GM19452 (cell line): ENCODE results near the gene YJU2.
"Not testable (repeated sequence)": the region's sequence is repeated elsewhere in the genome, so short reads cannot be mapped to it uniquely, and the experiment has no call there.

ENCODE experiments used
- ATAC-seq: cut with Tn5 transposase; IDR thresholded peaks from one replicate; pipeline ENCODE4 v1.9.1; 2021; ENCODE audit not compliant: unreplicated experiment

Gene YJU2

GRCh38 chr19:4246767-4247593 is at the start of gene YJU2:
TSS of gene YJU2 (plus strand) at chr19:4247080. CDS start at chr19:4247147, 67 bp downstream.
- ATAC-seq: peak; percentile 85

DNA sequence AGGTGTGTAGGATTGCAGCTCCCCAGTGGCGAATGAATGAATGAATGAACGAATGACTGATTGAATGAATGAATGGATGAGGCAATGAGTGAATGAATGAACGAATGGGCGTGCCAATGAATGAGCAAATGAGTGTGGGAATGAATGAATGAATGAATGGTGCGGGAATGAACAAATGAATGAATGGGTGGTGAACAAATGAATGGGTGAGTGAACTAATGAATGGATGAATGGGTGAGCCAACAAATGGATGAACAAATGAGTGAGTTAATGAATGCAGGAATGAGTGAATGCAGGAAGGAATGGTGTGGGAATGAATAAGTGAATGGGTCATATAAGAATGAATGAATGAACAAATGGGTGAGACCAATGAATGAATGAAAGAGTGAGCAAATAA is 49.7 kb upstream of the YJU2 start:
- no peak for ATAC-seq

DNA sequence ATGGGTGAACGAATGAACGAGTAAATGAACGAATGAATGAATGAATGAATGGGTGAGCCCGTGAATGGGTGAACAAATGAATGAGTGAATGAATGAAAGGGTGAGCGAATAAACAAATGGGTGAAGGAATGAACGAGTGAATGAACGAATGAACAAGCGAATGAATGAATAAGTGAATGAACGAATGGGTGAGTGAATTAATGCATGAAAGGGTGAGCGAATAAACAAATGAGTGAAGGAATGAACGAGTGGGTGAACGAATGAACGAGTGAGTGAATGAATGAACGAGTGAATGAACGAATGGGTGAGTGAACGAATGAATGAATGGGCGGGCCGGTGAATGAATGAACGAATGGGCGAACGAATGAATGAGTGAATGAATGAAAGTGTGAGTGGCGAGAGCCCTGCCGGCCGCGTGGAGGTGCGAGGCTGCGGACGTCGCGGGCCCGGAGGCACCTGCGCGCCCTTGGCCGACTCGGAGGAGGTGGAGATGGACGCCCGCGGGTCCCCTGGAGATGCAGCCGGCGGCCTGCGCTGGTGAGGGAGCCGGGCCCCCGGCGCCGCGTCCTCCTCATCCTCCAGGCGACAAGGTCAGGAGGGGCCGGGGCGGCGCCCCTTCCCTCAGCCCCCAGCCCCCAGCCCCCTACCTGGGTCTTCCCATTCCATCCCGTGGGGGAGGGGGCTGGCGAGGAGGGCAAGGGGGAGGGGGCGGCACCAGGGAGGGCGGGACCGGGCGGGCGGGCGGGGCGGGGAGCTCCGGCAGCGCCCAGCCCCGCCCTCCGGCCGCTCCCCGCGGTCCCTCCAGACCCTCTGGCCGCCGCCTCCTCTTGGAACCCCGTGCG is 49.0 kb upstream of the YJU2 start:
- ATAC-seq: no peak

- no peak for ATAC-seq
These were observed 48.3 kb upstream of the YJU2 start for GRCh38 chr19:4198467-4199126.

GRCh38 chr19:4199699-4200293 is 47.1 kb upstream of the YJU2 start:
- ATAC-seq: no peak

GRCh38 chr19:4200940-4201542 is 45.8 kb upstream of the YJU2 start:
- no peak for ATAC-seq

DNA sequence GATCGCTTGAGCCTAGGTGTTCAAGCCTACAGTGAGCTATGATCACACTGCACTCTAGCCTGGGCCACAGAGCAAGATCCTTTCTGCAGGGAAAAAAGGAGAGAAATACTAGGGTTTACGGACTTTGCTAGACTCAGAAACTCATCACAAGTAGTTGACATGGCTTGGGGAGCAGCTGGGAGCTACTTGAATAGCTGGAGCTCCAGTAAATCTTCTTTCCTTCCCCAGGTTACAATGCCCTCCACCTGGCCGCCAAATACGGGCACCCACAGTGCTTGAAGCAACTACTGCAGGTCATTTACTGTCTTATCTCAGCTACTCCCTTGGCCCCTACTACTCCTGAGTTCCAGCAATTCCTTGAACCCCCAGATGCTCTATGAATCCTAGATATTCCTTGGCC is 45.1 kb upstream of the YJU2 start:
- no peak for ATAC-seq

DNA sequence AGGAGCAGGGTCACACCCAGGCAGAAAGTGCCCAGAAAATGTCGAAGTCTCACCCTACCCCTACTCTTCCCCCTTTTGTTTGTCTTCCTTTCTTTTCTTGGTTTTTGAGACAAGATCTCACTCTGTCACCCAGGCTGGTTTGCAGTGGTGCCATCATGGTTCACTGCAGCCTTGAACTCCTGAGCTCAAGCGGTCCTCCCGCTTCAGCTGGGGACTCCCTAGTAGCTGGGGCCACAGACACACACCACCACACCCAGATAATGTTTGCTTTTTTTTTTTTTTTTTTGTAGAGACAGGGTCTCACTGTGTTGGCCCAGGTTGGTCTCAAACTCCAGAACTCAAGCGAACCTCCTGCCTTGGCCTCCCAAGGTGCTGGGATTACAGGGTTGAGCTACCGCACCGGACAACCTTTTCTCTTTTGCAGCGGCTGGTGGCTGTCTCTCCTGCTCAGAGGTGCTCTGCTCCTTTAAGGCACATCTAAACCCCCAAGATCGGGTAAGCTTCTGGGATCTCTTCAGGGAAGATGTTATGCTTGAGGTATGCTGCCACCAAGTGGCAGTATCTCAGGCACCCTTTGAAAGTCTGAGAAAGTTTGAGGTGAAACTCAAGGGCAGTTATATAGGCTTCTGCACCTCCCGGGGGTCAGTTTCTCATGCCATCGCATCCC is 39.9 kb upstream of the YJU2 start:
- ATAC-seq: no peak

DNA sequence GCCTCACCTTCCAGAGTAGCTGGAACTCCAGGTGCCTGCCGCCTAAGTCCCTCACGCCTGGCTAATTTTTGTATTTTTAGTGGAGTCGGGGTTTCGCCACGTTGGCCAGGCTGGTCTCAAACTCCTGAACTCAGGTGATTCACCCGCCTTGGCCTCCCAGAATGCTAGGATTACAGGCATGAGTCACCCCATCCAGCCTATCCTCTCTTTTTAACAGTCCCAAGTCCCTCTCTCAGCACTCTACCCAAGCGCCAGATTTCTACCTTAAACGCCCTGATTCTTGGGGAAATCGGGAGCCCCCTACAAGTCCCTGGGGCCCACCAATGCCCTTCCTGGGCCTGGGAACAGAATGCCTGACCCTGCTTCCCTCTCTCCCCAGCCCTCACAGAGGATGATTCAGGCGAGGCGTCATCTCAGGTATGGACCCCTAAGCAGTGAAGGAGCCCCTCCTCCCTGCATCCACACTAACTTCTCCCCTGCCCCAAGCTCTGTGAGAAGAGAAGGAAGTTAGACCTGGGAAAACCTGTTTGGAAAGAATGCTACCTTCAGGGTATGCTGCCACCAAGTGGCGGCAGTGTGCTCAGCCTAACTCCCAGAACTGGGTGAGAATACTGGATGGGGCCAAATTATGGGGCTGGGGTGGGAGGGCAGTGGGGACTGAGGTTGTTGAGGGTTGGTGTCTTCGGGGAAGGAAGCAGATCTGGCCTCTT is 38.3 kb upstream of the YJU2 start:
- no peak for ATAC-seq

DNA sequence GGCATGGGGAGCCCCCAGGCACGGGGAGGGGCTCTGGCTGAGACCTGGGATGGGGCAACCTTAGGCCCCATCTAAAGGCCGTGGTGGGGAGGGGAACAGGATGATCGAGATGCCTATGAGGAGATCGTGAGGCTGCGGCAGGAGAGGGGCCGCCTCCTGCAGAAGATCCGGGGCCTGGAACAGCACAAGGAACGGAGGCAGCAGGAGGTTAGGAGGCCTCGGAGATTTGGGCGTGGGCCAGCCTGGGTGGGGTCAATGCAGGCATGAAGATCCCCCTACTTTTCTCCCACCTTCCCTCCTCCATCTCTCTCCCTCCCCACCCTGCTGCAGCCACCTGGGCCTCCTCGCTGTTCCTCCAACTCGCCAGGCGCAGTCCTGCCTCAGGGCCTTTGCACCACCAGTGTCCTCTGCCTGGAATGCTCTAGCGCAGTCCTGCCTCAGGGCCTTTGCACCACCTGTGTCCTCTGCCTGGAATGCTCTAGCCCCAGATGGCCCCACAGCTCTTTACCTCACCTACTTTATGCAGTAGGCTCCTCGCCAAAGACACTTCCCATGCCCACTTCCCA is 36.6 kb upstream of the YJU2 start:
- ATAC-seq: no peak

DNA sequence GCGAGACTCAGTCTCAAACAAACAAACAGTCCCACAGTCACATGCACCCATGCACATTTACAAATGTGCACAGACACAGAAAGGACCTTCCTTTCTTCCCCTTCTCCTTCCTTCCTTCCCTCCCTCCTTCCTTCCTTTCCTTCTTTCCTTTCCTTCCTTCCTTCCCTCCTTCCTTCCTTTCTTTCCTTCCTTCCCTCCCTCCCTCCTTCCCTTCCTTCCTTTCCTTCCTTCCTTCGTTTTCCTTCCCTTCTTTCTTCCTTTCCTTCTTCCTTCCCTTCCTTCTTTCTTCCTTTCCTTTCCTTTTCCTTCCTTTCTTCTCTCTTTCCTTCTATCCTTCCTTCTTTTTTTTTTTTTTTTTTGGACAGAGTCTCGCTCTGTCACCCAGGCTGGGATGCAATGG is 33.8 kb upstream of the YJU2 start:
- ATAC-seq: no peak

- no peak for ATAC-seq
These were observed 31.1 kb upstream of the YJU2 start for GRCh38 chr19:4215807-4216206.

- no peak for ATAC-seq
These were observed 30.0 kb upstream of the YJU2 start for GRCh38 chr19:4216846-4217245.

- ATAC-seq: no peak
These were observed 29.2 kb upstream of the YJU2 start for GRCh38 chr19:4217429-4218264.

GRCh38 chr19:4218523-4218922 is 28.4 kb upstream of the YJU2 start:
- not testable (repeated sequence) for ATAC-seq

DNA sequence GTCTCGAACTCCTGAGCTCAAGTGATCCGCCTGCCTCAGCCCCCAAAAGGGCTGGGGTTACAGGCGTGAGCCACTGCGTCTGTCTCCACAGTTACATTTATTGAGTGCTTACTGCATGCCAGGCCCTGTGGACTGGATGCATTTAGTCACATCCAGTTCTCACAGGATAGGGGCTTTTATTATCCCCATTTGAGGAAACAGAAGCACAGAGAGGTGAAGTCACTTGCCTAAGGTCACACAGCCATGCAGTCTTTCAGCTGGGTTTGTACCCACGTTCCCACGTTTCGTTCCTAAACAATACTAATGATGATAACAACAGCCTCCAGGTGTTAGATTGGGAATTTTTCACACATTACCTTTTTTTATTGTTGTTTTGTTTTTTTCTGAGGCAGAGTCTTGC is 26.7 kb upstream of the YJU2 start:
- ATAC-seq: no peak

DNA sequence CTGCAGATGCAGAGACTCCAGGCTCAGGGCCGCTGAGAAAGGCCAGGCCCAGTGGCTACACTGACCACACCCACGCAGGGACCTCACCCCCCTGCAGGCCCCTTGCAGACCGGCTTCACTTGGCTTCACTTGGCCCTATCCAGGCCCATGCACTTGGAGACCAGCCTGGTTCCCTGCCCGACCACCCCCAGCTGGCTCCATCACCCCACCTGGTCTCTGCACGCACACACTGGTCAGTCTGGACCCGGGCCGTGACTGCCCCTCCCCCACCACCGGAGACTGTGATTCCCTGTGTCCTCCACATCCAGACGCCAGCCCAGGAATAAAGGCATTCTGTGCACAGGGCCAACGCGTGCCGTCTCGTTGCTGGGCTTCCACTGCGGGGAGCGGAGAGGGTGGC is 22.4 kb upstream of the YJU2 start:
- no peak for ATAC-seq

DNA sequence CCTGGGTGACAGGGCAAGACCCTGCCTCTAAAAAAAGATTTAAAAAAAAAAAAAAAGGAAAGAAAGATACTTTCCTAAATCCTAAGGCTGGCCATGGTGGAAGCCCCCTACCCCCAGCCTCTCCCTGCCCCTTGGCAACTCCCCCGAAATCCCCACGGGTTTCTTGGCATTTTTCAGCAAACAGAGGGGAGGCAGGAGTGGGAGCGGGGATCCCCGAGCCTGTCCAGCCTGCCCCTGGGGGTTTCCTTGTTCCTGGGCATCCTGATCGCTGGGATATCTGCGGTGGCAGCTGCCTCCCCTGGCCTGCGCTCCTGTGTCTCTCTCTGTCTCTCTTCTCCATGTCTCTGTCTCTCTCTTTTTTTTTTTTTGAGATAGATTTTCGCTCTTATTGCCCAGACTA is 21.0 kb upstream of the YJU2 start:
- ATAC-seq: no peak
